ENCODE measurements around the gene CDH13. TPM values are rescaled to one million over a fixed set of nuclear protein-coding genes. Genes with fewer than 3 reads are reported as not detected.

Gene CDH13
- total RNA-seq, 1 donor from 2014 or later = 45.1 TPM

DNA sequence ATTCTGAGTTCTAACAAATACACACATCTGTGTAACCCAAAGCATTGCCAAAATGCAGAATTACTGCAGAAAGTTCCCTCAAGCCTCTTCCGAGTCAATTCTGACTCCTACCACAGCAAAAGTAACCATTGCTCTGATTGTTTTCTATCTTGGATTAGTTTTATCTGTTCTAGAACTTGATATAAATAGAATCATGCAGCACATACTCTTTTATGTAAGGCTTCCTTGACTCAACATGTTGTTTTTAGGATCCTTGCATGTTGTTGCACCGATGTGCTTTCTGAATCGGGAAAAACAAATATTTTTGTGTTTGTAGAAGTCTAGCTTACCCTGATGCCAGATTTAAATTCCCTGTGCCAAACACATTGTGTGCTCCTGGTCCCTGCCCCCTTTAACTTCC lies 140.4 kb downstream of the CDH13 start:
- no peak for DNase-seq (ENCODE audit: low spot score)
- peaks cover 8% of the 10 kb centered on the region for H3K4me1 Mint-ChIP-seq (ENCODE audit: low read depth)
- TF ChIP-seq, protein P1, sequence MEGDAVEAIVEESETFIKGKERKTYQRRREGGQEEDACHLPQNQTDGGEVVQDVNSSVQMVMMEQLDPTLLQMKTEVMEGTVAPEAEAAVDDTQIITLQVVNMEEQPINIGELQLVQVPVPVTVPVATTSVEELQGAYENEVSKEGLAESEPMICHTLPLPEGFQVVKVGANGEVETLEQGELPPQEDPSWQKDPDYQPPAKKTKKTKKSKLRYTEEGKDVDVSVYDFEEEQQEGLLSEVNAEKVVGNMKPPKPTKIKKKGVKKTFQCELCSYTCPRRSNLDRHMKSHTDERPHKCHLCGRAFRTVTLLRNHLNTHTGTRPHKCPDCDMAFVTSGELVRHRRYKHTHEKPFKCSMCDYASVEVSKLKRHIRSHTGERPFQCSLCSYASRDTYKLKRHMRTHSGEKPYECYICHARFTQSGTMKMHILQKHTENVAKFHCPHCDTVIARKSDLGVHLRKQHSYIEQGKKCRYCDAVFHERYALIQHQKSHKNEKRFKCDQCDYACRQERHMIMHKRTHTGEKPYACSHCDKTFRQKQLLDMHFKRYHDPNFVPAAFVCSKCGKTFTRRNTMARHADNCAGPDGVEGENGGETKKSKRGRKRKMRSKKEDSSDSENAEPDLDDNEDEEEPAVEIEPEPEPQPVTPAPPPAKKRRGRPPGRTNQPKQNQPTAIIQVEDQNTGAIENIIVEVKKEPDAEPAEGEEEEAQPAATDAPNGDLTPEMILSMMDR (IDR thresholded peaks at IDR 0.05) = no peak
- no peaks in the 10 kb centered on the region for H3K36me3 Mint-ChIP-seq (ENCODE audit: low read depth)
- H3K9me3 Mint-ChIP-seq (ENCODE audit: low read depth) = no peaks in the 10 kb centered on the region
- no peak overlapping the region for H3K27ac Mint-ChIP-seq (ENCODE audit: unreplicated experiment)
- H3K27me3 Mint-ChIP-seq (ENCODE audit: low read depth) = no peaks in the 10 kb centered on the region
- H3K4me3 Mint-ChIP-seq (ENCODE audit: unreplicated experiment) = no peak overlapping the region

DNA sequence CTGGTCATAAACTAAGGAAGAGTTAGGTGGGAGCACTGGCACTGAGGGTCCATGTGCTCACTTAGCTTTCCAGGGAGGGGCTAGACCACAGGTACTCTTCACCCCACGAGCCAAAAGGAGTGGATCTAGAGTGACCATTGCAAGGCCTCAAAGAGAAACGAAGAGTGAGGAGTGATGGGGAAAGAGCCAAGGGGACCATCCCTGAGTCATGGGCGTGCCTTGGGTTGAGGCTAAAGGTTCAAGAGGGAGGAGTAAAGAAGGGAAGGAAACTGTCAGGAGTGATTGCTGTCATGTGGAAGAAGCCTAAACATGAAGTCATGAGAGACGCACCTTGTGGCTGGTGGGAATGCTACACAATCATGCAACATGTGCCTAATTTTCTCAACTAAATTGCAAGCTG lies 141.0 kb downstream of the CDH13 start:
- Mint-ChIP-seq H3K9me3 (ENCODE audit: low read depth) (no peaks in the 10 kb centered on the region), H3K36me3 (ENCODE audit: low read depth) (no peaks in the 10 kb centered on the region), H3K4me1 (ENCODE audit: low read depth) (peaks cover 3% of the 10 kb centered on the region), H3K27ac (ENCODE audit: unreplicated experiment) (no peak overlapping the region), H3K27me3 (ENCODE audit: low read depth) (no peaks in the 10 kb centered on the region), H3K4me3 (ENCODE audit: unreplicated experiment) (no peak overlapping the region)
- TF ChIP-seq, protein P1 (IDR thresholded peaks at IDR 0.05) = no peak
- DNase-seq (ENCODE audit: low spot score) = no peak

DNA sequence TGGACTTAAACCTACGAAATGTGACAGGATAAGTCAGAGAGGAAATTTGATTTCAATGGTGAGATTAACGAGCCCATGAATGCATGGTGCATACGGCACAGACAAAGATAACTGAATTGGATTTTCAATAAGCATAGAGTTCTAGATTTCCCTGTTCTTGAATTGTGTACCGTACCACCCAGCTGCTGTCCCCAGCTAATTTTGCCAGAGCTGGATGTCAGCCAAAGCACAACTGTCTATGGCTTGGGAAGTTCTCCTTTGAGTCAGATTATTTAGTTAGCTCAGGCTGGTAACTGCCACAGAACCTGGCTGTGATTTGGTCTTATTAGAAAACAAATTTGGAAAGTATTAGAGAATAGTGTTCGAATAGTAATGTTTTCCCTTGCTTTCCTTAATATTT lies 143.1 kb downstream of the CDH13 start:
- DNase-seq (ENCODE audit: low spot score) = no peak
- Mint-ChIP-seq H3K9me3 (ENCODE audit: low read depth) (no peaks in the 10 kb centered on the region), H3K4me1 (ENCODE audit: low read depth) (peaks cover 2% of the 10 kb centered on the region), H3K36me3 (ENCODE audit: low read depth) (no peaks in the 10 kb centered on the region), H3K27ac (ENCODE audit: unreplicated experiment) (no peak overlapping the region), H3K4me3 (ENCODE audit: unreplicated experiment) (no peak overlapping the region), H3K27me3 (ENCODE audit: low read depth) (no peaks in the 10 kb centered on the region)
- TF ChIP-seq, protein P1 (IDR thresholded peaks at IDR 0.05) = no peak

GRCh38 chr16:82772215-82772614 lies 145.4 kb downstream of the CDH13 start:
- Mint-ChIP-seq H3K27me3 (ENCODE audit: low read depth) (no peaks in the 10 kb centered on the region), H3K4me1 (ENCODE audit: low read depth) (peaks cover 9% of the 10 kb centered on the region), H3K4me3 (ENCODE audit: unreplicated experiment) (no peak overlapping the region), H3K27ac (ENCODE audit: unreplicated experiment) (no peak overlapping the region), H3K36me3 (ENCODE audit: low read depth) (no peaks in the 10 kb centered on the region), H3K9me3 (ENCODE audit: low read depth) (no peaks in the 10 kb centered on the region)
- no peak for DNase-seq (ENCODE audit: low spot score)
- TF ChIP-seq, protein P1 (IDR thresholded peaks at IDR 0.05) = no peak

- DNase-seq (ENCODE audit: low spot score) = no peak
- Mint-ChIP-seq H3K9me3 (ENCODE audit: low read depth) (no peaks in the 10 kb centered on the region), H3K4me3 (ENCODE audit: unreplicated experiment) (no peak overlapping the region), H3K27me3 (ENCODE audit: low read depth) (no peaks in the 10 kb centered on the region), H3K27ac (ENCODE audit: unreplicated experiment) (no peak overlapping the region), H3K36me3 (ENCODE audit: low read depth) (no peaks in the 10 kb centered on the region), H3K4me1 (ENCODE audit: low read depth) (peaks cover 9% of the 10 kb centered on the region)
- TF ChIP-seq, protein P1 (IDR thresholded peaks at IDR 0.05) = no peak
Measured at GRCh38 chr16:82773018-82773417, 146.2 kb downstream of the CDH13 start.
